ENCODE measurements around the gene SIDT2.

SIDT2 gene

DNA sequence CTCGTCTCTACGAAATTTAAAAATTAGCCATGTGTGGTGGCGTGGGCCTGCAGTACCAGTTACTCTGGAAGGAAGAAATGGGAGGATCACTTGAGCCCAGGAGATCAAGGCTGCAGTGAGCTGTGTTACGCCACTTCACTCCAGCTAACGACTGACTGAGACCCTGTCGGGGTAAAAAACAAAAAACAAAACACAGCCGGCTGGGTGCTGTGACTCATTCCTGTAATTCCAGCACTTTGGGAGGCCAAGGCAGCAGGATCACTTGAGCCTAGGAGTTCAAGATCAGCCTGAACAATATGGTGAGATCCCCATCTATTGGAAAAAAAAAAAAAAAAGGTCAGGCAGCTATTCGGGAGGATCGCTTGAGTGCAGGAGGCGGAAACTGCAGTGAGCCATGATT lies 32.0 kb upstream of the SIDT2 start:
- H3K27me3 ChIP-seq (ENCODE audit: insufficient read depth, low read length) = no peaks in the 10 kb centered on the region
- H3K4me1 ChIP-seq (ENCODE audit: insufficient read depth, low read length) = peaks cover 16% of the 10 kb centered on the region; the same call in 1 of the 2 replicates
- 0 out of 2 replicates have a peak overlapping the region, but pooled peaks have one; percentile 19 for H3K4me3 ChIP-seq (ENCODE audit: low read length)
- H3K9me3 ChIP-seq (ENCODE audit: insufficient read depth, low read depth, low read length) = no peaks in the 10 kb centered on the region
- no peak overlapping the region for H3K9ac ChIP-seq (ENCODE audit: low read depth, low read length)
- H3K27ac ChIP-seq (ENCODE audit: low read depth, low read length) = peak overlapping the region; percentile 37; the same call in 1 of the 2 replicates
- 79% methylated on average over 10 of the region's 10 CpGs for WGBS
- peaks cover 35% of the 10 kb centered on the region for H3K36me3 ChIP-seq (ENCODE audit: insufficient read depth, low read length)

DNA sequence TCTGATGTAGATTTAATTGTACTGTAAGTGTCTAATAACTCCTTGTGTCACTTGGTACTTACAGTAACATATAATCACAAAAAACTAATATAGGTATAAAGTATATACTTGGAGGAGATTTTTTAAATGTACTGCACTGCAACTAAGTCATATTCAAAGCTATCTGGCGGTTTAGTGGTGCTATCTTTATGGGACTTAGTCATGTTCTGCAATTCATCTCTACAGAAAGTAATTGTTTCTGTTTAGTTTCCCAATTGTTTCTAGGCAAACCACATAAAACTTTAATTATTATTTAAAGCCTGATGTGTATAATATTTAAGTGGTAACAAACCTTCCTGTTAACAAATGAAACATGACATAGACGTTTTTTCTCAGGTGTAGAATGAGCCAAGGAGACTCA lies 26.5 kb upstream of the SIDT2 start:
- Histone ChIP-seq H3K4me3 (ENCODE audit: low read length) (no peak overlapping the region), H3K36me3 (ENCODE audit: insufficient read depth, low read length) (peaks cover 67% of the 10 kb centered on the region), H3K9me3 (ENCODE audit: insufficient read depth, low read depth, low read length) (no peaks in the 10 kb centered on the region), H3K27ac (ENCODE audit: low read depth, low read length) (no peak overlapping the region), H3K27me3 (ENCODE audit: insufficient read depth, low read length) (no peaks in the 10 kb centered on the region), H3K9ac (ENCODE audit: low read depth, low read length) (no peak overlapping the region), H3K4me1 (ENCODE audit: insufficient read depth, low read length) (0 out of 2 replicates have a peak, but pooled peaks cover 5% of the 10 kb centered on the region)
- WGBS = 99% methylated on average over 2 of the region's 2 CpGs

DNA sequence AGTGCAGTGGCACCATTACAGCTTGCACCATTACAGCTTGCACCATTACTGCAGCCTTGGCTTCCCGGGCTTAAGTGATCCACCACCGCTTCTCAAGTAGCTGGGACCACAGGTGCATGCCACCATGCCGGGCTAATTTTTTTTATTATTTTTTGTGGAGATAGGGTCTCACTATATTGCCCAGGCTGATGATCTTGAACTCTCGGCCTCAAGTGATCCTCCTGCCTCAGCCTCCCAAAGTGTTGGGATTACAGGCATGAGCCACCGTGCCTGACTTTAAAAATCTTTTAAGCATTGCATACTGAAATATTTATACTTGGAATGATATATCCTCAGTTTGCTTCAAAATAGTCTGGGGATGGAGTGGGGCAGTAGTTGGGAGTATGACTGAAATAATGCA lies 24.1 kb upstream of the SIDT2 start:
- no peak overlapping the region for H3K27ac ChIP-seq (ENCODE audit: low read depth, low read length)
- no peaks in the 10 kb centered on the region for H3K9me3 ChIP-seq (ENCODE audit: insufficient read depth, low read depth, low read length)
- WGBS = 98% methylated on average over 5 of the region's 5 CpGs
- no peak overlapping the region for H3K9ac ChIP-seq (ENCODE audit: low read depth, low read length)
- H3K27me3 ChIP-seq (ENCODE audit: insufficient read depth, low read length) = no peaks in the 10 kb centered on the region
- no peak overlapping the region for H3K4me3 ChIP-seq (ENCODE audit: low read length)
- H3K4me1 ChIP-seq (ENCODE audit: insufficient read depth, low read length) = no peaks in the 10 kb centered on the region
- H3K36me3 ChIP-seq (ENCODE audit: insufficient read depth, low read length) = peaks cover 62% of the 10 kb centered on the region

DNA sequence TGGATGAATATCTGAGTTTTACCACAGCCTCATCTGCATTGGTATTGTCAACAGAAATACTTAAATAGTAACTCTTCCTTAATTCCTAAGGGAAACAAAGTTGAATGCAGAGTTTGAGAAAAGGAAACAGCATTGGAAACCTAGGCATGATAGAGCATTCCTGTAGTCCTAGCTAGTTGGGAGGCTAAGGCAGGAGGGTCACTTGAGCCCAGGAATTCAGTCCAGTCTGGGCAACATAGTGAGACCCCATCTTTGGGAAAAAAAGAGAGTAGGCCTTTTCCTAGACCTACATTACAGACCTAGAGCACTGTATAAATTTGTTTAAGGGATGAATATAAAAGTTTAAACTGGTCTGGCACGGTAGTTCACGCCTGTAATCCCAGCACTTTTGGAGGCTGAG lies 21.0 kb upstream of the SIDT2 start:
- WGBS = 88% methylated on average over 2 of the region's 2 CpGs
- no peaks in the 10 kb centered on the region for H3K9me3 ChIP-seq (ENCODE audit: insufficient read depth, low read depth, low read length)
- peaks cover 80% of the 10 kb centered on the region for H3K36me3 ChIP-seq (ENCODE audit: insufficient read depth, low read length)
- no peaks in the 10 kb centered on the region for H3K4me1 ChIP-seq (ENCODE audit: insufficient read depth, low read length)
- H3K27me3 ChIP-seq (ENCODE audit: insufficient read depth, low read length) = no peaks in the 10 kb centered on the region
- no peak overlapping the region for H3K4me3 ChIP-seq (ENCODE audit: low read length)
- H3K9ac ChIP-seq (ENCODE audit: low read depth, low read length) = no peak overlapping the region
- H3K27ac ChIP-seq (ENCODE audit: low read depth, low read length) = no peak overlapping the region

DNA sequence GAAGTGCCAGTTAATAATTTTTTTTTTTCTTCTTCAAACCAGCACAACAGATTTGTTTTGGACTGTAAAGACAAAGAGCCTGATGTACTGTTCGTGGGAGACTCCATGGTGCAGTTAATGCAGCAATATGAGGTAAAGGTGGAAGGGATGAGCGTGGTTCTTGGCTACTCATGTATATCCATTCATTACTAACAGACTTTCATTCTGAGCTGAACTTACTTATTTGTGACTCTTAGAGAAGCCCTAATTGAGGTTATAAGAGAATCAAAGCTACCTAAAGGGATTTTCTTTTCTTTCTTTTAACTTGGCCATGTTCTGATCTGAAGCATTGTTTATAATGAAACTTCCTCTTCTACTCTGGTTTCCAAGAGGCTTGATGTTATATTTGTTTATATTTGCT lies 18.7 kb upstream of the SIDT2 start:
- 100% methylated on average over 1 of the region's 2 CpGs for WGBS
- Histone ChIP-seq H3K9ac (ENCODE audit: low read depth, low read length) (no peak overlapping the region), H3K4me1 (ENCODE audit: insufficient read depth, low read length) (no peaks in the 10 kb centered on the region), H3K4me3 (ENCODE audit: low read length) (no peak overlapping the region), H3K27ac (ENCODE audit: low read depth, low read length) (no peak overlapping the region), H3K36me3 (ENCODE audit: insufficient read depth, low read length) (peaks cover 84% of the 10 kb centered on the region), H3K27me3 (ENCODE audit: insufficient read depth, low read length) (no peaks in the 10 kb centered on the region), H3K9me3 (ENCODE audit: insufficient read depth, low read depth, low read length) (no peaks in the 10 kb centered on the region)

DNA sequence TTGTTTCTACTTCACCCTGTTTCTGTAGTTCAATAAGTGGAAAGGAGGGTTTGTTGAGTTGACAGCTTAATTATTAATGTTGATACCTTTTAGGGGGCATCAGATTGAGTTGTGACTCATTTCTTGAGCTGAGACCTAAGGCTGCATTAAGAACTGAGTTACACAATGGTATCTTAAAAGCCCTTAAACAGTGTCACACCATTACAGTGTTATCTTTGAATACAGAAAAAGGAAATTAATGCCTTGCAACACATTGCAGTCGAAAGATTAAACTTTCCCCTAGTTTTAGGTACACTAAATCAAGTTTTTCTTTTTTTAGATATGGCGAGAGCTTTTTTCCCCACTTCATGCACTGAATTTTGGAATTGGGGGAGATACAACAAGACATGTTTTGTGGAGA lies 17.7 kb upstream of the SIDT2 start:
- no peak overlapping the region for H3K4me3 ChIP-seq (ENCODE audit: low read length)
- no peak overlapping the region for H3K27ac ChIP-seq (ENCODE audit: low read depth, low read length)
- H3K36me3 ChIP-seq (ENCODE audit: insufficient read depth, low read length) = peaks cover 85% of the 10 kb centered on the region

DNA sequence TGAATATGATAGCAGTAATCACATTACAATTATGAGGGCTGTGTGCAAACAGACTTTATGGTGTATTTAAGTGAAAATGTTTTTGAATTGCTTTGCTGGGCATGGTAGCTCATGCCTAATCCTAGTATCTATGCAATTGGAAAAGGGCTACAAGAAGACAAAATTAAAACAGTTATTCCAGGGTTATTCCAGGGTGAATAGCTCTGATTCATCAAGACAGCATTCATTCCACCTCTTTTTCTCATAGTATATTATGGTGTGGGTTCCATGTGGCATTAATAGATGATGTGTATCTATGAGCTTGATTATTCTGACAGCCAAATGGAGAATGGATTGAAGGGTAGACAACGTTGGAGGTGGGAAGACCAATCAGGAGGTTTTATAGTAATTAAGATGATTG lies 12.1 kb upstream of the SIDT2 start:
- Histone ChIP-seq H3K4me1 (ENCODE audit: insufficient read depth, low read length) (peaks cover 16% of the 10 kb centered on the region; the same call in 1 of the 2 replicates), H3K9me3 (ENCODE audit: insufficient read depth, low read depth, low read length) (no peaks in the 10 kb centered on the region), H3K27ac (ENCODE audit: low read depth, low read length) (no peak overlapping the region), H3K4me3 (ENCODE audit: low read length) (no peak overlapping the region), H3K27me3 (ENCODE audit: insufficient read depth, low read length) (no peaks in the 10 kb centered on the region), H3K36me3 (ENCODE audit: insufficient read depth, low read length) (peaks cover 95% of the 10 kb centered on the region), H3K9ac (ENCODE audit: low read depth, low read length) (no peak overlapping the region)
- WGBS = 88% methylated on average over 1 of the region's 1 CpG

More for the DNA sequence above, 17.7 kb upstream of the SIDT2 start:
- no peak overlapping the region for H3K9ac ChIP-seq (ENCODE audit: low read depth, low read length)
- no peaks in the 10 kb centered on the region for H3K9me3 ChIP-seq (ENCODE audit: insufficient read depth, low read depth, low read length)
- no peaks in the 10 kb centered on the region for H3K27me3 ChIP-seq (ENCODE audit: insufficient read depth, low read length)
- H3K4me1 ChIP-seq (ENCODE audit: insufficient read depth, low read length) = no peaks in the 10 kb centered on the region
- WGBS = 92% methylated on average over 2 of the region's 2 CpGs

DNA sequence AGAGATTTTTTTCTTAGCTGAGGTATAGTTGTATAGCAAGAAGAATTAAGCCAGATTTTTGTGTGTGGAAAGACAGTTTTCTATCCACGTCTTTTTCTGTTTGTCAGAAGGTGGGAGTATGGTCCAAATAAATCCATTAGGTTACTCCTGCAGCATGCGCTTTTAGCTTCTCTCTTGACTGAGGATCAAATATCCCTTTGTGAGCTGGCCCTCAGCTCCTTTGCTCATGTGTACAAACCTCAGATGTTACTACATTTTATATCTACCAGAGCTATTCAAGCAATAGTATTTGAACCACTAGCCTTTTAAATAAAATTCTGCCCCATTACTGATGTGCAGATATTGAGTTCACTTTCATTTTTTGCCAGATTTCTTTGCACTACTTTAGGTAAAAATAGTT lies 8.8 kb upstream of the SIDT2 start:
- WGBS = 95% methylated on average over 2 of the region's 2 CpGs
- peaks cover 32% of the 10 kb centered on the region; the same call in 1 of the 2 replicates for H3K4me1 ChIP-seq (ENCODE audit: insufficient read depth, low read length)
- peaks cover 81% of the 10 kb centered on the region for H3K36me3 ChIP-seq (ENCODE audit: insufficient read depth, low read length)

DNA sequence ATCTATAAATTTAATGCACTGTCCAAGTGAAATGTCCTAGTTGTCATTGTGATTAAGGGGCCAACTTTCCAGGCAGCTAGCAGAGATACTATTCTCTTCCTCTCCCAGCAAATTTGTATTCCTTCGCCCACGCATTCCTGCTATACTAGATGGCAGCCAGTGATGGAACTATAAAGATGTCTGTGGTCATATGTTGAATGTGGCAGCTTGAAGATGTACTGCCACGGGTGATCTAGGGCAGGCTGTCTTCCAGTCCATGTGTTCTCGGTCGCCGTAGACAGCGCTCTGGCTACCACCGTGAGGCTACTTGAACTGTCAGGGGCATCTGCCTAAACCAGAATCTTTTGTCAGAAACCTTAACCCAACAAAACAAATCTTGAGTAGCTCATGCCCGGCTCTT lies 8.3 kb upstream of the SIDT2 start:
- WGBS = 95% methylated on average over 9 of the region's 9 CpGs
- Histone ChIP-seq H3K27me3 (ENCODE audit: insufficient read depth, low read length) (no peaks in the 10 kb centered on the region), H3K36me3 (ENCODE audit: insufficient read depth, low read length) (peaks cover 78% of the 10 kb centered on the region), H3K4me3 (ENCODE audit: low read length) (no peak overlapping the region), H3K27ac (ENCODE audit: low read depth, low read length) (no peak overlapping the region), H3K9me3 (ENCODE audit: insufficient read depth, low read depth, low read length) (no peaks in the 10 kb centered on the region), H3K4me1 (ENCODE audit: insufficient read depth, low read length) (peaks cover 32% of the 10 kb centered on the region; the same call in 1 of the 2 replicates), H3K9ac (ENCODE audit: low read depth, low read length) (no peak overlapping the region)

More for the DNA sequence above, 8.8 kb upstream of the SIDT2 start:
- Histone ChIP-seq H3K4me3 (ENCODE audit: low read length) (no peak overlapping the region), H3K27me3 (ENCODE audit: insufficient read depth, low read length) (no peaks in the 10 kb centered on the region), H3K9ac (ENCODE audit: low read depth, low read length) (no peak overlapping the region), H3K27ac (ENCODE audit: low read depth, low read length) (no peak overlapping the region), H3K9me3 (ENCODE audit: insufficient read depth, low read depth, low read length) (no peaks in the 10 kb centered on the region)

DNA sequence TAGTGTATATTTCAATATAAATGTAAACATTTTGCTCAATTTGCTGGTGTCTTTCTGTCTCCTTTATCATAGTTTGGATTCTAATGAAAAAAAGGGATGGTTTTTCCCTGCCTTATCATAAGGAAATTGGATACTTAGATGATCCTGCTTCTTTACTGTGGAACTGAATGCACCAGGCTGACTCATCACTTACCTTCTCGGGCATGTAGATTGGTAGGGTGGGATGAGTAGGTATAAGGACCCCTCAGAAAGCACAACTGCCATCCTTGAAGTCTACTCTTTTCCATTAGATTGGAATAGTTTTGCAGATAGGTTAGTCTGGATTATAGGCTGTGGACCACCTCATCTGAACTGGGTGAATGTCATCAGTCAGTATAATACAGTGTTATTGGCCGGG lies 7.5 kb upstream of the SIDT2 start:
- Histone ChIP-seq H3K36me3 (ENCODE audit: insufficient read depth, low read length) (peaks cover 71% of the 10 kb centered on the region), H3K27me3 (ENCODE audit: insufficient read depth, low read length) (no peaks in the 10 kb centered on the region), H3K4me1 (ENCODE audit: insufficient read depth, low read length) (peaks cover 32% of the 10 kb centered on the region; the same call in 1 of the 2 replicates), H3K27ac (ENCODE audit: low read depth, low read length) (no peak overlapping the region), H3K4me3 (ENCODE audit: low read length) (no peak overlapping the region), H3K9me3 (ENCODE audit: insufficient read depth, low read depth, low read length) (no peaks in the 10 kb centered on the region), H3K9ac (ENCODE audit: low read depth, low read length) (no peak overlapping the region)
- WGBS = 98% methylated on average over 2 of the region's 2 CpGs

DNA sequence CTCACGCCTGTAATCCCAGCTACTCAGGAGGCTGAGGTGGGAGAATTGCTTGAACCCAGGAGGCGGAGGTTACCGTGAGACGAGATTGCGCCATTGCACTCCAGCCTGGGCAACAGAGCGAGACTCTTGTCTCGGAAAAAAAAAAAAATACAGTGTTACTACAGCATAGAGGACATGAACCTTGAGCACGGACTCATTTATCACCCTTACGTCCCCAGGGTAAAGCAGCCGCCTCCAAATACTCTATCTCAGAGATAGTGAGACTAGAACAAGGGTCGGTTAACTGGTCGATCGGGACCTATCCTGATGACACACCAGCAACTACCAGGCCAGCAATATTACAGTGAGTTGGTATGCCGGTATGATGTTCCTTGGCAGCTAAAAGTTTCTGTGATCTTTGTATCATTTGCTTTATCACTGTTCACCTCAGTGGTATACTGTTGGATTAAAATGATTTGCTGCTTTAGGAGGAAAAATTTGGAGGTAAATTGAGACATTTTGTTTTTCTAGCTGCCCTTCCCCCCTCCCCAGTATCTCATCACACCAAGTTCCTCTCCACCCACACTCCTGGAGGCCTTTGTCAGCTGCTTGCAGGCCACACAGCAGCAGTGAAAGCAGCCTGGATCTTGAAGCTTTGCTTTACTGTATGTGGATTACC lies 7.0 kb upstream of the SIDT2 start:
- 90% methylated on average over 14 of the region's 14 CpGs for WGBS
- H3K27ac ChIP-seq (ENCODE audit: low read depth, low read length) = 0 out of 2 replicates have a peak overlapping the region, but pooled peaks have one; percentile 1
- H3K36me3 ChIP-seq (ENCODE audit: insufficient read depth, low read length) = peaks cover 69% of the 10 kb centered on the region

More for the DNA sequence above, 7.0 kb upstream of the SIDT2 start:
- H3K4me1 ChIP-seq (ENCODE audit: insufficient read depth, low read length) = peaks cover 32% of the 10 kb centered on the region; the same call in 1 of the 2 replicates
- H3K9ac ChIP-seq (ENCODE audit: low read depth, low read length) = no peak overlapping the region
- no peaks in the 10 kb centered on the region for H3K27me3 ChIP-seq (ENCODE audit: insufficient read depth, low read length)
- H3K9me3 ChIP-seq (ENCODE audit: insufficient read depth, low read depth, low read length) = no peaks in the 10 kb centered on the region
- H3K4me3 ChIP-seq (ENCODE audit: low read length) = no peak overlapping the region

Measured in HUES64 (cell line).